T-cell (primary cell): ENCODE measurements around the gene PLEK. TPM values are rescaled to one million over a fixed set of nuclear protein-coding genes. Genes with fewer than 3 reads are reported as not detected.
"Not testable (repeated sequence)": the region's sequence is repeated elsewhere in the genome, so short reads cannot be mapped to it uniquely, and the experiment has no call there.

ENCODE experiments used
- ATAC-seq, 4 experiments: fragments of 200-7000 bp in 3 of 4; fragments of 150-1000 bp in 1 of 4; cut with Tn5 transposase; replicated peaks in 1 of 4; 1 replicate in 3 of 4; 2 replicates in 1 of 4; pipeline ENCODE4 v1.10.0; 2021; ENCODE audit warnings: moderate library complexity in 3 of 4, mild to moderate bottlenecking in 2 of 4, moderate number of reproducible peaks in 1 of 4
- CTCF ChIA-PET, 2 donors: fragments of 300-600 bp; sonication (Branson Sonifier 250); formaldehyde crosslinking; loops; one replicate each; lab custom pipeline; 2022; ENCODE audit warnings: antibody characterized with exemption in 2 of 2; lab: Charles Lee
- POLR2A ChIA-PET, 2 donors: fragments of 300-600 bp; sonication (Branson Sonifier 250); formaldehyde crosslinking; loops; one replicate each; lab custom pipeline; 2022; ENCODE audit warnings: antibody characterized with exemption in 2 of 2; lab: Charles Lee
- DNase-seq, 35 experiments: peaks; one replicate each; pipeline versions ENCODE4 v3.0.0 to v3.0.0-alpha.2; 2013 to 2023
- H3K27ac ChIP-seq: one replicate; pipeline ENCODE4 v1.5.1; 2013; ENCODE audit warnings: low read length
- H3K27me3 ChIP-seq, 2 experiments: replicated peaks in 1 of 2; 1 replicate in 1 of 2; 2 replicates in 1 of 2; pipeline versions ENCODE4 v1.6.1 to v1.7.0; 2013; ENCODE audit warnings: low read length in 1 of 2, mixed read lengths in 1 of 2; ENCODE audit not compliant: control insufficient read depth in 2 of 2, insufficient read depth in 2 of 2; ENCODE audit errors: extremely low read depth in 1 of 2
- H3K36me3 ChIP-seq, 2 donors: 1 replicate in 1 of 2; 2 replicates in 1 of 2; pipeline versions ENCODE4 v1.6.1 to v1.7.0; 2013; ENCODE audit warnings: low read length in 1 of 2; ENCODE audit not compliant: control insufficient read depth in 2 of 2, insufficient read depth in 1 of 2; ENCODE audit errors: extremely low read depth in 1 of 2
- H3K4me1 ChIP-seq, 2 experiments: 1 replicate in 1 of 2; 2 replicates in 1 of 2; pipeline versions ENCODE4 v1.6.1 to v1.7.0; 2013; ENCODE audit warnings: low read length in 2 of 2, mixed read lengths in 1 of 2; ENCODE audit not compliant: insufficient read depth in 2 of 2, control insufficient read depth in 1 of 2; ENCODE audit errors: extremely low read depth in 1 of 2
- H3K4me3 ChIP-seq, 2 donors: 1 replicate in 1 of 2; 2 replicates in 1 of 2; pipeline versions ENCODE4 v1.5.1 to v1.7.0; 2013; ENCODE audit warnings: mild to moderate bottlenecking in 2 of 2, low read length in 1 of 2, moderate library complexity in 1 of 2; ENCODE audit not compliant: control insufficient read depth in 1 of 2; ENCODE audit errors: extremely low read depth in 1 of 2
- H3K9me3 ChIP-seq: 2 replicates; pipeline ENCODE4 v1.7.0; 2013
- H3K27ac Mint-ChIP-seq, 2 donors: one replicate each; pipeline ENCODE4 v1.8.0; 2020 to 2021; ENCODE audit warnings: mild to moderate bottlenecking in 2 of 2, mixed read lengths in 2 of 2
- H3K27me3 Mint-ChIP-seq, 2 donors: one replicate each; pipeline ENCODE4 v1.8.0; 2021 to 2022; ENCODE audit warnings: mixed read lengths in 2 of 2
- H3K36me3 Mint-ChIP-seq: one replicate; pipeline ENCODE4 v1.8.0; 2021; ENCODE audit warnings: mixed read lengths
- H3K4me1 Mint-ChIP-seq, 3 donors: one replicate each; pipeline ENCODE4 v1.8.0; 2020 to 2022; ENCODE audit warnings: mixed read lengths in 3 of 3, mild to moderate bottlenecking in 1 of 3
- H3K4me3 Mint-ChIP-seq, 3 donors: one replicate each; pipeline ENCODE4 v1.8.0; 2020 to 2022; ENCODE audit warnings: mild to moderate bottlenecking in 3 of 3, mixed read lengths in 3 of 3, moderate library complexity in 3 of 3
- H3K9me3 Mint-ChIP-seq, 3 donors: one replicate each; pipeline ENCODE4 v1.8.0; 2020 to 2022; ENCODE audit warnings: mixed read lengths in 3 of 3
- WGBS: methylation state at CpG from one replicate; pipeline ENCODE4 v1.1.5; 2013; ENCODE audit warnings: missing lambda C conversion rate; ENCODE audit not compliant: insufficient coverage; 5-methylcytosine and 5-hydroxymethylcytosine counted together
- total RNA-seq, 35 experiments: library from RNA in 6 of 35; stranded (reverse) in 6 of 35; fragments of 120-200 nt in 1 of 35; gene quantifications; one replicate each; pipeline versions ENCODE4 v1.2.1 to v1.2.4 and lab custom pipeline; 2013 to 2026

The PLEK gene
- total RNA-seq, 5 donors from 2014 or later (not counting 1 experiment from before 2014, with no cell fraction given): 5.1 to 28.4 (median 13.6) TPM

GRCh38 chr2:68375582-68375981 is 10.5 kb downstream of the PLEK start:
- Histone ChIP-seq H3K27me3 (peaks cover 0 to 3% of the 10 kb centered on the region in 2 experiments), H3K27ac (peak overlapping the region; percentile 25), H3K4me1 (peaks cover 9 to 40% of the 10 kb centered on the region in 2 experiments), H3K9me3 (no peaks in the 10 kb centered on the region), H3K4me3 (no peak overlapping the region), H3K36me3 (peaks cover 0 to 4% of the 10 kb centered on the region in 2 donors)
- DNase-seq: no peak
- no peak overlapping the region for H3K4me3 Mint-ChIP-seq
- H3K27me3 Mint-ChIP-seq: peaks cover 0 to 3% of the 10 kb centered on the region in 2 donors
- CTCF ChIA-PET: no interaction called here
- POLR2A ChIA-PET: no interaction called here
- ATAC-seq: no peak
- H3K27ac Mint-ChIP-seq: no peak overlapping the region
- no peaks in the 10 kb centered on the region for H3K9me3 Mint-ChIP-seq
- peaks cover 12 to 65% (median 22%) of the 10 kb centered on the region in 3 donors for H3K4me1 Mint-ChIP-seq
- H3K36me3 Mint-ChIP-seq: peaks cover 7% of the 10 kb centered on the region

DNA sequence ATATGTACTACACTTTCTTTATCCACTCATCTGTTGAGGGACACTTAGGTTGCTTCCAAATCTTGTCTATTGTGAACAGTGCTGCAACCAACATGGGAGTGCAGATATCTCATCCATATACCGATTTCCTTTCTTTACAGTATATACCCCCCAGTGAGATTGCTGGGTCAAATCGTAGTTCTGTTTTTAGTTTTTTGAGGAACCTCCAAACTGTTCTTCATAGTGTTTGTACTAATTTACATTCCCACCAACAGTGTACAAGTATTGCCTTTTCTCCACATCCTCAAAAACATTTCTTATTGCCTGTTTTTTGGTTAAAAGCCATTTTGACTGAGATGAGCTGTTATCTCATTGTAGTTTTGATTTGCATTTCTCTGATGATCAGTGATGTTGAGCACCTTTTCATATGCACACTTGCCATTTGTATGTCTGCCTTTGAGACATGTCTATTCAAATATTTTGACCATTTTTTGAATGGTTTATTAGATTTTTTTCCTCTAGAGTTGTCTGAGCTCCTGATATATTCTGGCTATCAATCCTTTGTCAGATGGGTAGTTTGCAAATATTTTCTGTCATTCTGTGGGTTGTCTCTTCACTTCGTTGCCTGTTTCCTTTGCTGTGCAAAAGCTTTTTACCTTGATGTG is 12.2 kb downstream of the PLEK start:
- H3K9me3 Mint-ChIP-seq: no peaks in the 10 kb centered on the region
- Histone ChIP-seq H3K36me3 (peaks cover 0 to 20% of the 10 kb centered on the region in 2 donors), H3K9me3 (no peaks in the 10 kb centered on the region), H3K27me3 (peaks cover 0 to 4% of the 10 kb centered on the region in 2 experiments), H3K4me3 (no peak overlapping the region), H3K4me1 (peaks cover 5 to 44% of the 10 kb centered on the region in 2 experiments), H3K27ac (peak overlapping the region; percentile 78)
- no CpG with 5 or more reads among the region's 3 CpGs for WGBS
- H3K4me1 Mint-ChIP-seq: peaks cover 12 to 56% (median 13%) of the 10 kb centered on the region in 3 donors
- ChIA-PET CTCF (no interaction called here), POLR2A (no interaction called here)
- peaks cover 0 to 3% of the 10 kb centered on the region in 2 donors for H3K27me3 Mint-ChIP-seq
- H3K4me3 Mint-ChIP-seq: no peak overlapping the region
- H3K36me3 Mint-ChIP-seq: peaks cover 7% of the 10 kb centered on the region
- peak overlapping the region; percentile 12 to 69 for H3K27ac Mint-ChIP-seq
- DNase-seq: no peak
- ATAC-seq: no peak

DNA sequence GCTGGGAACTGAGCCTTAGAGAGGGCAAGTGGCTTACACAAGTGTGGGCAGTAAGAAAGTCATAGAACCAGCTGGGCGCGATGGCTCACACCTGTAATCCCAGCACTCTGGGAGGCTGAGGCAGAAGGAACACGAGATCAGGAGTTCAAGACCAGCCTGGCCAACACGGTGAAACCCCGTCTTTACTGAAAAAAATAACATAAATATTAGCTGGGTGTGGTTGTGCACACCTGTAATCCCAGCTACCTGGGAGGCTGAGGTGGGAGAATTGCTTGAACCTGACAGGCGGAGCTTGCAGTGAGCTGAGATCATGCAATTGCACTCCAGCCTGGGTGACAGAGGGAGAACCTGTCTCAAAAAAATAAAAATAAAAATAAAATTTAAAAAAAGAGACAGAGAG is 13.7 kb downstream of the PLEK start:
- not testable (repeated sequence) for DNase-seq, H3K27me3 ChIP-seq, H3K9me3 Mint-ChIP-seq, H3K9me3 ChIP-seq, H3K4me3 Mint-ChIP-seq, H3K27me3 Mint-ChIP-seq, H3K36me3 Mint-ChIP-seq, H3K4me3 ChIP-seq, ATAC-seq
- H3K4me1 Mint-ChIP-seq: peaks cover 13 to 58% (median 18%) of the 10 kb centered on the region in 3 donors
- H3K27ac Mint-ChIP-seq: peak overlapping the region in 1 of 2 donors; percentile 56
- H3K4me1 ChIP-seq: peaks cover 5 to 49% of the 10 kb centered on the region in 2 experiments
- CTCF ChIA-PET: interaction anchor here in 1 of 2 donors (1.1 kb wide), 1 partner anchor 13 kb away, joined by 3 read pairs; the partner anchor contains the start of gene PLEK
- POLR2A ChIA-PET: interaction anchor here (0.7 to 0.8 kb wide), 2 partner anchors 12 to 86 kb away, joined by 3 to 4 read pairs; no protein-coding TSS in a partner anchor
- H3K36me3 ChIP-seq: peaks cover 0 to 30% of the 10 kb centered on the region in 2 donors
- peak overlapping the region; percentile 78 for H3K27ac ChIP-seq
- no CpG with 5 or more reads among the region's 6 CpGs for WGBS

DNA sequence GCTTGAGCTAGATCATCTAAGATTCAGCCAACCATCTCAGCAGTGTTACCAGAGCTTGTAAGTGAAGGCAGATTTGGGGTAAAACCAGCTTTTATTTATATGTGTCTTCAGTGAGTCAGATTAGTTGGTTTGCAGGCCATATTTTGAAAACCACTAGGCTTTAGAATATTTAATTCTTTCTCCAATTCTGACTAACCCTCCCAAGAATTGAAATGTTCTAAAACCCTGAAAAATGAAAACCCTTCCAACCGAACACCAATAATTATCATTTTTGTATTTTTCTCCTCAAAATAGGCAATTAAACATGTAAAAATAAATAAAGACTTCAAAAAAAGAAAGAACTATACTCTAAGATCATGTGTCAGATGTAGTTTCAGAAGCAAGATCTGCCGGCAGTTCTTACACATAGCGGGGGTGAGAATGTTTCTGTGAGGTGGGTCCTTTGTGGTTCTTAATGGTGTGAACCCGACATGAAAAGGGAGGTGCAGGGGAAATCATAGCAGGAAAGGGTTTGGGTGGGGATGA is 14.2 kb downstream of the PLEK start:
- CTCF ChIA-PET: interaction anchor here in 1 of 2 donors (1.1 kb wide), 1 partner anchor 14 kb away, joined by 3 read pairs; the partner anchor contains the start of gene PLEK
- Histone ChIP-seq H3K4me1 (peaks cover 5 to 53% of the 10 kb centered on the region in 2 experiments), H3K27me3 (peaks cover 0 to 4% of the 10 kb centered on the region in 2 experiments), H3K27ac (peak overlapping the region; percentile 78), H3K9me3 (no peaks in the 10 kb centered on the region), H3K4me3 (no peak overlapping the region), H3K36me3 (peaks cover 0 to 34% of the 10 kb centered on the region in 2 donors)
- H3K36me3 Mint-ChIP-seq: peaks cover 3% of the 10 kb centered on the region
- peaks cover 13 to 58% (median 18%) of the 10 kb centered on the region in 3 donors for H3K4me1 Mint-ChIP-seq
- H3K9me3 Mint-ChIP-seq: no peaks in the 10 kb centered on the region
- H3K27me3 Mint-ChIP-seq: peaks cover 0 to 3% of the 10 kb centered on the region in 2 donors
- 6% methylated on average over 3 of the region's 4 CpGs for WGBS
- peak overlapping the region; percentile 24 to 80 for H3K27ac Mint-ChIP-seq
- POLR2A ChIA-PET: interaction anchor here (0.6 to 0.8 kb wide), 3 partner anchors 13 to 86 kb away, joined by 3 to 4 read pairs (median 3); no protein-coding TSS in a partner anchor
- H3K4me3 Mint-ChIP-seq: peak overlapping the region in 1 of 3 donors; percentile 37
- DNase-seq (peak in 22 of 35 experiments; percentile 9 to 71 (median 25)), ATAC-seq (peak in 3 of 4 experiments; percentile 45 to 74 (median 72))

- Mint-ChIP-seq H3K27ac (no peak overlapping the region), H3K4me3 (no peak overlapping the region), H3K9me3 (no peaks in the 10 kb centered on the region), H3K4me1 (peaks cover 38 to 65% (median 44%) of the 10 kb centered on the region in 3 donors), H3K36me3 (peaks cover 3% of the 10 kb centered on the region), H3K27me3 (no peaks in the 10 kb centered on the region)
- H3K4me3 ChIP-seq: no peak overlapping the region
- no peak for DNase-seq
- 77% methylated on average over 3 of the region's 3 CpGs for WGBS
- H3K27me3 ChIP-seq: peaks cover 0 to 4% of the 10 kb centered on the region in 2 experiments
- POLR2A ChIA-PET: no interaction called here
- H3K4me1 ChIP-seq: peaks cover 8 to 79% of the 10 kb centered on the region in 2 experiments
- CTCF ChIA-PET: no interaction called here
- no peak overlapping the region for H3K27ac ChIP-seq
- no peak for ATAC-seq
- H3K36me3 ChIP-seq: peaks cover 0 to 50% of the 10 kb centered on the region in 2 donors
- H3K9me3 ChIP-seq: no peaks in the 10 kb centered on the region
Observed at GRCh38 chr2:68383778-68384177, 18.7 kb downstream of the PLEK start.

DNA sequence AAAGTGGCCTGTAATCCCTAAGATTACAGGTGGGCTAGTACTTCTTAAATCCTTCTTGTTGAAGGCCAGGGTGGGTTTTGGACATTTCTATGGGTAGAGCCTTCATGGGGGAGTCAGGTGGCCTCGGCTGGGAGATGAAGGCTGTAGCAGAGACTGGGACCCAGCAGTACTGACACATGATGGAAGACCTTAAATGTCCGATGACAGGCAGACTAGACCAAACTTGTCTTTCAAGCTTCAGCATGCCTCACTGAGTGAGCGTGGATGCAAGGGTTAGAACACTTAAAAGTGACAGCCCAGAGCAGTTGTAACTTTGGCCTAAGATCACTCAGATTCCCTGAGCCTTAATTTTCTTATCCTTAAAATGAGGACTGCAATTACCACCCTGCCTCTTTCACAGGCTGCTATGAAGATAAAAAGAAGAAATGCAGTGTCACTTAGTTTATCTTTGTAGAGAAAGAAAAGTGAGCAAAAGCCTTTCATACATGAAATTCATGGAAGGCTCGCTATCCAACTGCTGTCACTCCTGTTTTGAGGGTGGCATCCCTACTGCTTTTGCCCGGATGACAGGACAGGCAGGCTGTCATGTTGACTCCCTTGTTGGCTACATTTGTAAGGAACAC is 19.5 kb downstream of the PLEK start:
- no peaks in the 10 kb centered on the region for H3K9me3 Mint-ChIP-seq
- Histone ChIP-seq H3K4me1 (peaks cover 7 to 82% of the 10 kb centered on the region in 2 experiments), H3K9me3 (no peaks in the 10 kb centered on the region), H3K36me3 (peaks cover 0 to 58% of the 10 kb centered on the region in 2 donors), H3K4me3 (no peak overlapping the region), H3K27ac (peak overlapping the region; percentile 56), H3K27me3 (peaks cover 0 to 4% of the 10 kb centered on the region in 2 experiments)
- 50% methylated on average over 2 of the region's 5 CpGs for WGBS
- POLR2A ChIA-PET: no interaction called here
- H3K36me3 Mint-ChIP-seq: peaks cover 3% of the 10 kb centered on the region
- H3K4me1 Mint-ChIP-seq: peaks cover 38 to 66% (median 42%) of the 10 kb centered on the region in 3 donors
- H3K4me3 Mint-ChIP-seq: no peak overlapping the region
- no peak for DNase-seq
- H3K27me3 Mint-ChIP-seq: no peaks in the 10 kb centered on the region
- CTCF ChIA-PET: no interaction called here
- no peak for ATAC-seq
- H3K27ac Mint-ChIP-seq: peak overlapping the region in 1 of 2 donors; percentile 33
